AG04450 (cell line): ENCODE data around the gene TCTN3. TPM values are rescaled to one million over a fixed set of nuclear protein-coding genes. Genes with fewer than 3 reads are reported as not detected.

Experiments
- CTCF ChIA-PET: fragments of 300-600, 350-600 bp; formaldehyde crosslinking; extraction: SDS; loops from one replicate; lab custom pipeline; 2022; ENCODE audit warnings: antibody characterized with exemption, inconsistent platforms; lab: Charles Lee
- POLR2A ChIA-PET: fragments of 350-600 bp; formaldehyde crosslinking; extraction: SDS; loops from one replicate; lab custom pipeline; 2021; ENCODE audit warnings: antibody characterized with exemption, inconsistent platforms; lab: Yijun Ruan, JAX
- DNase-seq: peaks from one replicate; pipeline ENCODE4 v3.0.0-alpha.2; 2011; ENCODE audit warnings: low read depth, low spot score
- H3K27ac ChIP-seq: one replicate; pipeline ENCODE4 v1.5.1; 2012; ENCODE audit warnings: low read depth, low read length, control low read depth
- H3K27me3 ChIP-seq: one replicate; pipeline ENCODE4 v1.6.0; 2012; ENCODE audit warnings: low read length; ENCODE audit not compliant: control insufficient read depth, insufficient read depth
- H3K4me3 ChIP-seq: 2 replicates; pipeline ENCODE4 v1.5.1; 2011; ENCODE audit warnings: mild to moderate bottlenecking, low read depth, low read length, control low read depth
- H3K9me3 ChIP-seq: 2 replicates; pipeline ENCODE4 v1.5.1; 2012; ENCODE audit warnings: low read length; ENCODE audit not compliant: control insufficient read depth, insufficient read depth
- CTCF ChIP-seq: IDR thresholded peaks from 2 replicates; pipeline ENCODE4 v1.5.1; 2011; ENCODE audit warnings: low read depth, low read length, control low read depth, inconsistent platforms
- polyA plus RNA-seq: library from polyadenylated mRNA; depleted of rRNA; stranded (reverse); fragments of >200 nt; gene quantifications from 2 replicates; pipeline ENCODE4 v1.2.3, GENCODE V29; 2011

The TCTN3 gene
- polyA plus RNA-seq, 1 experiment, result 55.3 TPM

GRCh38 chr10:95664543-95664942, 29.2 kb downstream of the TCTN3 start:
- H3K4me3 ChIP-seq, result no peak overlapping the region
- no peaks in the 10 kb centered on the region for H3K9me3 ChIP-seq
- H3K27ac ChIP-seq, result no peak overlapping the region
- no peaks in the 10 kb centered on the region for H3K27me3 ChIP-seq
- CTCF ChIA-PET, result interaction anchor here (7.9 kb wide), 1 partner anchor 29 kb away, joined by 65 read pairs; the partner anchor contains the start of gene TCTN3
- POLR2A ChIA-PET, result no interaction called here
- no peak for DNase-seq
- no peak for TF ChIP-seq CTCF

- Histone ChIP-seq H3K27me3 (no peaks in the 10 kb centered on the region), H3K9me3 (no peaks in the 10 kb centered on the region), H3K4me3 (no peak overlapping the region), H3K27ac (no peak overlapping the region)
- POLR2A ChIA-PET, result no interaction called here
- TF ChIP-seq CTCF, result no peak
- DNase-seq, result no peak
- CTCF ChIA-PET, result interaction anchor here (1.6 to 7.9 kb wide), 2 partner anchors 30 to 178 kb away, joined by 4 to 65 read pairs; partner anchors contain the start of gene TCTN3
Observed at GRCh38 chr10:95663496-95663895, 30.2 kb downstream of the TCTN3 start.

GRCh38 chr10:95661818-95662217, 31.9 kb downstream of the TCTN3 start:
- no peaks in the 10 kb centered on the region for H3K27me3 ChIP-seq
- no peak for DNase-seq
- H3K9me3 ChIP-seq, result no peaks in the 10 kb centered on the region
- CTCF ChIA-PET, result interaction anchor here (1.6 to 7.9 kb wide), 2 partner anchors 31 to 203 kb away, joined by 4 to 65 read pairs; partner anchors contain the start of gene TCTN3
- TF ChIP-seq CTCF, result no peak
- no peak overlapping the region for H3K4me3 ChIP-seq
- H3K27ac ChIP-seq, result no peak overlapping the region
- POLR2A ChIA-PET, result no interaction called here

GRCh38 chr10:95660283-95660682, 33.4 kb downstream of the TCTN3 start:
- TF ChIP-seq CTCF, result no peak
- H3K4me3 ChIP-seq, result no peak overlapping the region
- POLR2A ChIA-PET, result no interaction called here
- no peaks in the 10 kb centered on the region for H3K27me3 ChIP-seq
- CTCF ChIA-PET, result interaction anchor here (2.9 kb wide), 1 partner anchor 34 kb away, joined by 28 read pairs; the partner anchor contains the start of gene TCTN3
- no peaks in the 10 kb centered on the region for H3K9me3 ChIP-seq
- DNase-seq, result no peak
- no peak overlapping the region for H3K27ac ChIP-seq

- CTCF ChIA-PET, result interaction anchor here (0.5 to 3.7 kb wide), 5 partner anchors 20 to 206 kb away, joined by 3 to 32 read pairs (median 3); partner anchors contain the start of gene TCTN3
- TF ChIP-seq CTCF, result no peak
Observed at GRCh38 chr10:95657250-95657649, 36.5 kb downstream of the TCTN3 start.

More at GRCh38 chr10:95657250-95657649, 36.5 kb downstream of the TCTN3 start:
- no peak for DNase-seq
- H3K4me3 ChIP-seq, result peak overlapping the region; percentile 95
- H3K9me3 ChIP-seq, result no peaks in the 10 kb centered on the region; the same call in 1 of the 2 replicates
- no peak overlapping the region for H3K27ac ChIP-seq
- no peaks in the 10 kb centered on the region for H3K27me3 ChIP-seq
- POLR2A ChIA-PET, result interaction anchor here (0.8 kb wide), 1 partner anchor 14 kb away, joined by 3 read pairs; no protein-coding TSS in a partner anchor
